BJ (cell line): Measurements from ENCODE around the gene LIMK2. TPM values are rescaled to one million over a fixed set of nuclear protein-coding genes. Genes with fewer than 3 reads are reported as not detected.

Experiments used
- CTCF ChIA-PET: fragments of 350-600 bp; formaldehyde crosslinking; extraction: SDS; loops from one replicate; lab custom pipeline; 2021; ENCODE audit warnings: antibody characterized with exemption, inconsistent platforms; lab: Yijun Ruan, JAX
- POLR2A ChIA-PET: fragments of 300-600 bp; sonication (Branson Sonifier 250); formaldehyde crosslinking; extraction: SDS; loops from one replicate; lab custom pipeline; 2021; ENCODE audit warnings: antibody characterized with exemption; lab: Charles Lee
- DNase-seq: peaks from one replicate; pipeline ENCODE4 v3.0.0-alpha.2; 2011; ENCODE audit warnings: low read depth
- H3K27me3 ChIP-seq: 2 replicates; pipeline ENCODE4 v1.6.0; 2011; ENCODE audit warnings: low read length; ENCODE audit not compliant: control insufficient read depth, insufficient read depth
- H3K36me3 ChIP-seq: 2 replicates; pipeline ENCODE4 v1.5.1; 2011; ENCODE audit warnings: low read length; ENCODE audit not compliant: control insufficient read depth, insufficient read depth
- H3K4me3 ChIP-seq: 2 replicates; pipeline ENCODE4 v1.5.1; 2011; ENCODE audit warnings: low read depth, mild to moderate bottlenecking, control low read depth, low read length
- polyA plus RNA-seq: library from polyadenylated mRNA; depleted of rRNA; stranded (reverse); fragments of >200 nt; gene quantifications from 2 replicates; pipeline ENCODE4 v1.2.3, GENCODE V29; 2011
- TF ChIP-seq, protein P1 (sequence below): IDR thresholded peaks from 2 replicates; pipeline ENCODE4 v1.5.1; 2011; ENCODE audit warnings: low read depth, mild to moderate bottlenecking, control low read depth, inconsistent platforms, low read length, moderate library complexity; ENCODE audit not compliant: insufficient read depth

The LIMK2 gene
- polyA plus RNA-seq, 1 experiment, result 5.5 TPM

DNA sequence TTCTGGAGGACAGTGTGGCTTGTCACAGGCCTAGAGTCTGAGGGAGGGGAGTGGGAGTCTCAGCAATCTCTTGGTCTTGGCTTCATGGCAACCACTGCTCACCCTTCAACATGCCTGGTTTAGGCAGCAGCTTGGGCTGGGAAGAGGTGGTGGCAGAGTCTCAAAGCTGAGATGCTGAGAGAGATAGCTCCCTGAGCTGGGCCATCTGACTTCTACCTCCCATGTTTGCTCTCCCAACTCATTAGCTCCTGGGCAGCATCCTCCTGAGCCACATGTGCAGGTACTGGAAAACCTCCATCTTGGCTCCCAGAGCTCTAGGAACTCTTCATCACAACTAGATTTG, 67.2 kb downstream of the LIMK2 start:
- POLR2A ChIA-PET, result no interaction called here
- Histone ChIP-seq H3K4me3 (no peak overlapping the region), H3K27me3 (no peaks in the 10 kb centered on the region), H3K36me3 (peaks cover 17% of the 10 kb centered on the region)
- TF ChIP-seq, protein P1, sequence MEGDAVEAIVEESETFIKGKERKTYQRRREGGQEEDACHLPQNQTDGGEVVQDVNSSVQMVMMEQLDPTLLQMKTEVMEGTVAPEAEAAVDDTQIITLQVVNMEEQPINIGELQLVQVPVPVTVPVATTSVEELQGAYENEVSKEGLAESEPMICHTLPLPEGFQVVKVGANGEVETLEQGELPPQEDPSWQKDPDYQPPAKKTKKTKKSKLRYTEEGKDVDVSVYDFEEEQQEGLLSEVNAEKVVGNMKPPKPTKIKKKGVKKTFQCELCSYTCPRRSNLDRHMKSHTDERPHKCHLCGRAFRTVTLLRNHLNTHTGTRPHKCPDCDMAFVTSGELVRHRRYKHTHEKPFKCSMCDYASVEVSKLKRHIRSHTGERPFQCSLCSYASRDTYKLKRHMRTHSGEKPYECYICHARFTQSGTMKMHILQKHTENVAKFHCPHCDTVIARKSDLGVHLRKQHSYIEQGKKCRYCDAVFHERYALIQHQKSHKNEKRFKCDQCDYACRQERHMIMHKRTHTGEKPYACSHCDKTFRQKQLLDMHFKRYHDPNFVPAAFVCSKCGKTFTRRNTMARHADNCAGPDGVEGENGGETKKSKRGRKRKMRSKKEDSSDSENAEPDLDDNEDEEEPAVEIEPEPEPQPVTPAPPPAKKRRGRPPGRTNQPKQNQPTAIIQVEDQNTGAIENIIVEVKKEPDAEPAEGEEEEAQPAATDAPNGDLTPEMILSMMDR, result no peak
- CTCF ChIA-PET, result interaction anchor here (0.7 to 1.8 kb wide), 3 partner anchors 9 to 190 kb away, joined by 3 to 6 read pairs (median 4); partner anchors contain the start of gene LIMK2
- DNase-seq, result no peak

DNA sequence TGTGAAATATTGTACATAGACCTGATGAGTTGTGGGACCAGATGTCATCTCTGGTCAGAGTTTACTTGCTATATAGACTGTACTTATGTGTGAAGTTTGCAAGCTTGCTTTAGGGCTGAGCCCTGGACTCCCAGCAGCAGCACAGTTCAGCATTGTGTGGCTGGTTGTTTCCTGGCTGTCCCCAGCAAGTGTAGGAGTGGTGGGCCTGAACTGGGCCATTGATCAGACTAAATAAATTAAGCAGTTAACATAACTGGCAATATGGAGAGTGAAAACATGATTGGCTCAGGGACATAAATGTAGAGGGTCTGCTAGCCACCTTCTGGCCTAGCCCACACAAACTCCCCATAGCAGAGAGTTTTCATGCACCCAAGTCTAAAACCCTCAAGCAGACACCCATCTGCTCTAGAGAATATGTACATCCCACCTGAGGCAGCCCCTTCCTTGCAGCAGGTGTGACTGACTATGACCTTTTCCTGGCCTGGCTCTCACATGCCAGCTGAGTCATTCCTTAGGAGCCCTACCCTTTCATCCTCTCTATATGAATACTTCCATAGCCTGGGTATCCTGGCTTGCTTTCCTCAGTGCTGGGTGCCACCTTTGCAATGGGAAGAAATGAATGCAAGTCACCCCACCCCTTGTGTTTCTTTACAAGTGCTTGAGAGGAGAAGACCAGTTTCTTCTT, 67.9 kb downstream of the LIMK2 start:
- Histone ChIP-seq H3K36me3 (peaks cover 17% of the 10 kb centered on the region), H3K27me3 (no peaks in the 10 kb centered on the region), H3K4me3 (no peak overlapping the region)
- ChIA-PET POLR2A (no interaction called here), CTCF (interaction anchor here (0.7 to 1.8 kb wide), 3 partner anchors 9 to 191 kb away, joined by 4 to 6 read pairs (median 4); no protein-coding TSS in a partner anchor)
- DNase-seq, result no peak
- TF ChIP-seq, protein P1, result no peak

- POLR2A ChIA-PET, result no interaction called here
- H3K4me3 ChIP-seq, result no peak overlapping the region
- H3K27me3 ChIP-seq, result no peaks in the 10 kb centered on the region
- CTCF ChIA-PET, result interaction anchor here (0.6 to 5.7 kb wide), 5 partner anchors 7 to 130 kb away, joined by 3 to 64 read pairs (median 4); no protein-coding TSS in a partner anchor
- TF ChIP-seq, protein P1, result no peak
- peaks cover 16% of the 10 kb centered on the region for H3K36me3 ChIP-seq
- no peak for DNase-seq
Observed at GRCh38 chr22:31281733-31282132, 69.6 kb downstream of the LIMK2 start.

GRCh38 chr22:31282748-31283468, 70.8 kb downstream of the LIMK2 start:
- DNase-seq, result no peak
- TF ChIP-seq, protein P1, result no peak
- Histone ChIP-seq H3K27me3 (no peaks in the 10 kb centered on the region), H3K36me3 (peaks cover 16% of the 10 kb centered on the region), H3K4me3 (no peak overlapping the region)
- CTCF ChIA-PET, result interaction anchor here (0.9 to 5.7 kb wide), 3 partner anchors 8 to 30 kb away, joined by 3 to 64 read pairs (median 6); no protein-coding TSS in a partner anchor
- POLR2A ChIA-PET, result interaction anchor here (0.6 kb wide), 1 partner anchor 180 kb away, joined by 4 read pairs; no protein-coding TSS in a partner anchor
